Nephron progenitor cell (in vitro differentiated cells): ENCODE results near the gene ADAMTSL3.
A peak's percentile ranks its signal among the peaks of the same experiment; 100 is the strongest.

Experiments used
- DNase-seq: peaks from one replicate; pipeline ENCODE4 v3.0.0; 2021
- H3K27ac Mint-ChIP-seq: 2 replicates; pipeline ENCODE4 v1.8.0; 2021; ENCODE audit warnings: mild to moderate bottlenecking, moderate library complexity, mixed read lengths
- H3K27me3 Mint-ChIP-seq: 2 replicates; pipeline ENCODE4 v1.8.0; 2021; ENCODE audit warnings: mild to moderate bottlenecking, low read depth, mixed read lengths; ENCODE audit not compliant: poor library complexity
- H3K36me3 Mint-ChIP-seq: 2 replicates; pipeline ENCODE4 v1.8.0; 2021; ENCODE audit warnings: low read depth, mixed read lengths
- H3K4me1 Mint-ChIP-seq: 2 replicates; pipeline ENCODE4 v1.8.0; 2021; ENCODE audit warnings: mixed read lengths
- H3K4me3 Mint-ChIP-seq: 2 replicates; pipeline ENCODE4 v1.8.0; 2021; ENCODE audit warnings: mild to moderate bottlenecking, moderate library complexity, mixed read lengths
- H3K9me3 Mint-ChIP-seq: 2 replicates; pipeline ENCODE4 v1.8.0; 2021; ENCODE audit warnings: mild to moderate bottlenecking, moderate library complexity, mixed read lengths
- TF ChIP-seq, protein P1 (sequence below): fragments of 200-600 bp; sonication (generic); IDR thresholded peaks from 2 replicates; pipeline ENCODE4 v1.5.0; 2021; ENCODE audit warnings: antibody characterized with exemption

Gene ADAMTSL3

DNA sequence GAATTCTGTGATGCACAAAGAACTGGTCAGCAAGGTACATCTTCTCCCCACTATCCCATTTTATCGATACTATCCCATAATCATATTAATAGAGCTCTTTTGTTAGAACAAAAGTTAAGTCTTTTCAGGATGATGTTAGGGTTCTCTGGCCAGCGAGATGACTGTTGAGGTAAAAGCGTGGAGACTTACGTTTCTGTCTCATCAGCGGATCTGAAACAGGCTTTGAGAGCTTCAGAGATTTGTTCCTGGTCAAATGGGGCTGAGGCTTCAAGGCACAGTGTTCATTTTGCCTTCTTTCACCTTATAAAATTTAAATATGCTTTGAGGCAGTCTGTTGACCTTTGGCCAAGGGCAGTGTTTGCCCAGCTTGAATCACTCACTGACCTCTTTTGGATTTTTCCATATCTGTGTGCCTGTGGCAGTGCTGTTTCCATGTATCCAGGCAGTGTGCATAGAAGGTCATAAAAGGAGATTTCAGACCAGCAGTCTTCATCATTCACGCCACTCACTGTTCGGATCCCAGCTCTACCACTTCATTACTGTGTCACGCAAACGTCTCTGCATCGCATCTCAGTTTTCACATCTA is 3.1 kb downstream of the ADAMTSL3 start:
- Mint-ChIP-seq H3K27ac (no peak overlapping the region), H3K36me3 (no peaks in the 10 kb centered on the region)

DNA sequence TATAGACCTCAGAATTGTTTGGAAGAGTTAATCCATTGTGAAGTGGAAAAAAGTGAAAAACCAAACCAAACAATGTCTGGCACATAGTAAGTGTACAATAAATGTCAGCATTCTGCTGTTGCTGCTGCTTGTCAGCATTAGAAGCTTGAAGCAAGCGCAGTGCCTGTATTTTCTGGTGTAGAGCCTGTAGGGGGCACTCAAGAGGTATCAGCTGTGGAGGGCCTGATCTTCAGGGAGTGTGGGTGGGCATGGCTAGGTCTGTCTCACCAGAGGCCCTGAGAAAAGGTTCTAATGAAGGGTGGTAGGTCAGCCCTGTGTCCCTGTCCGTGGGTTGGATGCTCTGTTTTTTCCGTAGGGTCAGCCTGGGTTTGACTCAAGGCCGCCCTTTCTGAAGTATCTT is 3.6 kb downstream of the ADAMTSL3 start:
- Mint-ChIP-seq H3K9me3 (peaks cover 15% of the 10 kb centered on the region), H3K4me3 (no peak overlapping the region), H3K36me3 (no peaks in the 10 kb centered on the region), H3K27ac (no peak overlapping the region), H3K27me3 (peaks cover 69% of the 10 kb centered on the region), H3K4me1 (no peaks in the 10 kb centered on the region)
- TF ChIP-seq, protein P1, sequence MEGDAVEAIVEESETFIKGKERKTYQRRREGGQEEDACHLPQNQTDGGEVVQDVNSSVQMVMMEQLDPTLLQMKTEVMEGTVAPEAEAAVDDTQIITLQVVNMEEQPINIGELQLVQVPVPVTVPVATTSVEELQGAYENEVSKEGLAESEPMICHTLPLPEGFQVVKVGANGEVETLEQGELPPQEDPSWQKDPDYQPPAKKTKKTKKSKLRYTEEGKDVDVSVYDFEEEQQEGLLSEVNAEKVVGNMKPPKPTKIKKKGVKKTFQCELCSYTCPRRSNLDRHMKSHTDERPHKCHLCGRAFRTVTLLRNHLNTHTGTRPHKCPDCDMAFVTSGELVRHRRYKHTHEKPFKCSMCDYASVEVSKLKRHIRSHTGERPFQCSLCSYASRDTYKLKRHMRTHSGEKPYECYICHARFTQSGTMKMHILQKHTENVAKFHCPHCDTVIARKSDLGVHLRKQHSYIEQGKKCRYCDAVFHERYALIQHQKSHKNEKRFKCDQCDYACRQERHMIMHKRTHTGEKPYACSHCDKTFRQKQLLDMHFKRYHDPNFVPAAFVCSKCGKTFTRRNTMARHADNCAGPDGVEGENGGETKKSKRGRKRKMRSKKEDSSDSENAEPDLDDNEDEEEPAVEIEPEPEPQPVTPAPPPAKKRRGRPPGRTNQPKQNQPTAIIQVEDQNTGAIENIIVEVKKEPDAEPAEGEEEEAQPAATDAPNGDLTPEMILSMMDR, result peak; percentile 14
- DNase-seq, result no peak

More for the DNA sequence above, 3.1 kb downstream of the ADAMTSL3 start:
- Mint-ChIP-seq H3K4me3 (no peak overlapping the region), H3K9me3 (peaks cover 15% of the 10 kb centered on the region), H3K27me3 (peaks cover 74% of the 10 kb centered on the region), H3K4me1 (no peaks in the 10 kb centered on the region)
- TF ChIP-seq, protein P1, result no peak
- DNase-seq, result no peak

DNA sequence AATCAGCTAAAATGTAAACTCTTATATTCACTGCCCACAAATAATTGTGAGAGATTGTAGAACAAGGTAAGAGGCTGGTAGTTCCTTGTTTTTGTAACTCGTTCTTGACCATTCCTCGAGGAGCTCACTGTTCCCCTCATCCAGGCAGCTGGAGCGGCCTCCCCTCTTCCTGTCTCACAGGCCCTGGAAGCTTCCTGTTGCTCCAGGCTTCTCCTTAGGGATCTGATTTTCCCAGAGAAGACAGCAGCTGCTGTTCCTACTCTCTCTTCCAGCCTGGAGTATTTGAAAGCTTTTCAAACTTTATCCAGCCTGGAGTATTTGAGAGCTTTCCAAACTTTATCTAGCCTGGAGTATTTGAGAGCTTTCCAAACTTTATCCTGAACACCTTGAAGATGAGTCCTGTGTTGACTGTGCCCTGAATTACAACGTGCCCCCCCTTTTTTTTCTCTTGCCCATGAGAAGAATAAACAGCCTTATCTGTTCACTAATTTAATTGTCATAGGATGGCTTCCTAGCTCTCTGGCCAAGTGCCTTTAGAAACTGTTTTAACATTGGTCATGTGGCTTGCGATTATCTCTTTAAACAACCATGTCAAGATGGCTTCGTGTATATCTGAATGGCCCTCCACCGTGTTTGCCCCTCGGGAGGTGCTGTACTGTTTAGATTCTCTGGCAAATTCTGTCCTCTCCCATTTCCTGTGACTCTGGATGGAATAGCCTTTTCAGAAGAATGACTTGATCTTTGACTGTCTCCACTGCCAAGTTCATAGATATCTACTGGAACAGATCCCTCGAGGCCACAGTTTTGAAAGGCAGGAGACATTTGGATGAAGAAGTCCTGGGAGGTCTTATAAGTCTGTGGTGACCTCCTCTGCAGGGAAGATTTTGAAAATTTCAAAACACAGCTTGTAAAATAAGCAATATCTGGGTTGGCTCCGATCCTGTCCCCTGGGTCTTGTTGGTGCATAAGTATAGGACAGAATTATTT is 4.8 kb downstream of the ADAMTSL3 start:
- Mint-ChIP-seq H3K27me3 (peaks cover 58% of the 10 kb centered on the region), H3K4me3 (no peak overlapping the region), H3K27ac (no peak overlapping the region), H3K36me3 (no peaks in the 10 kb centered on the region), H3K4me1 (no peaks in the 10 kb centered on the region), H3K9me3 (peaks cover 14% of the 10 kb centered on the region)
- no peak for DNase-seq
- TF ChIP-seq, protein P1, result no peak

DNA sequence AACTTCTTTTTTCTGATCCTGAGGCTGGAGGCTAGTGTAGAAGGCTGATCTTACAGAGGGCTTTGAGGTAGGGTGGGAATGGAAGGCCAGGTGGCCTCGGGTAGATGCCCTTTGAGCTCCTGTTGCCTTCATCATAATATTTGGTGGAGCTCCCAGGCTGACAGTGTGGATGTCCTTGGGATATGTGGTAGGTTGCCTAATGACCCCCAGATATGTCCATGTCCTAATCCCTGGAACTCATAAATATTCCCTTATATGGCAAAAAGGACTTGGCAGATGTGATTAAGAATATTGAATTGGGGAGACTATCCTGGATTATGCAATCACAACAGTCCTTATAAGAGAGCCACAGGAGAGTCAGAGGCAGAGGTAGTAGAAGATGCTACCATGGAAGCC is 5.5 kb downstream of the ADAMTSL3 start:
- no peak for DNase-seq
- TF ChIP-seq, protein P1, result no peak
- peaks cover 61% of the 10 kb centered on the region for H3K27me3 Mint-ChIP-seq
- no peak overlapping the region for H3K4me3 Mint-ChIP-seq
- H3K4me1 Mint-ChIP-seq, result no peaks in the 10 kb centered on the region
- no peak overlapping the region for H3K27ac Mint-ChIP-seq
- peaks cover 14% of the 10 kb centered on the region for H3K9me3 Mint-ChIP-seq
- no peaks in the 10 kb centered on the region for H3K36me3 Mint-ChIP-seq

DNA sequence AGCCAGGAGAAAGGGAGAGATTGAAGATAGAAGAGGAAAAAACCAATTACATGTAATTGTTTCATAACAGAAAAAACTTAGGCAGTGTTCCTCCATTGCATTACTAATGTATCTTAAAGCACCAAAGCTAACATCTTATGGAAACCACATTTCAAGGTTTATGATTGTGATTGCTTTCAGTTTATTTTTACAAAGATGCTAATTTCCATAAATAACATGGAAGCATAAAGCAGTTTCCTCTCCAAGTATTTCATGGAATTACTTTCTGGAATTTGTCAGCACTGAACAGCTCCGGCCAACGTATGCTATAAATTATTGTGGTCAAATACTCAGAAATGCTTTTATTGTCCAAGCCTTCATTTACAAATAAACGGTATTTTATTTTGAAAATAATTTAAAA is 11.6 kb downstream of the ADAMTSL3 start:
- Mint-ChIP-seq H3K4me1 (no peaks in the 10 kb centered on the region), H3K27ac (no peak overlapping the region), H3K27me3 (peaks cover 11% of the 10 kb centered on the region), H3K9me3 (peaks cover 17% of the 10 kb centered on the region), H3K36me3 (no peaks in the 10 kb centered on the region), H3K4me3 (no peak overlapping the region)
- TF ChIP-seq, protein P1, result no peak
- no peak for DNase-seq
